NCI-H146 treated with DMSO at 0.1 percent for 48 hours (cell line): ENCODE measurements around the gene B3GAT2.
"Not testable (repeated sequence)": the region's sequence is repeated elsewhere in the genome, so short reads cannot be mapped to it uniquely, and the experiment has no call there.

Source experiments
- DNase-seq: peaks from one replicate; lab custom pipeline; 2025; ENCODE audit not compliant: unreplicated experiment; lab: John Stamatoyannopoulos, UW

B3GAT2 gene

GRCh38 chr6:70956451-70957283 lies at the start of gene B3GAT2:
Gene B3GAT2 (minus strand): TSS chr6:70957060. CDS start chr6:70956429, 631 bp downstream.
- DNase-seq: no peak

- DNase-seq: no peak
These were observed 41.3 kb upstream of the B3GAT2 start for GRCh38 chr6:70998148-70998547.

- no peak for DNase-seq
These were observed 40.5 kb upstream of the B3GAT2 start for GRCh38 chr6:70997379-70997778.

GRCh38 chr6:70996106-70996505 lies 39.2 kb upstream of the B3GAT2 start:
- DNase-seq: no peak

GRCh38 chr6:70995411-70995810 lies 38.6 kb upstream of the B3GAT2 start:
- DNase-seq: no peak

- DNase-seq: no peak
These were observed 34.4 kb upstream of the B3GAT2 start for GRCh38 chr6:70991253-70991652.

GRCh38 chr6:70985156-70985555 lies 28.3 kb upstream of the B3GAT2 start:
- no peak for DNase-seq

GRCh38 chr6:70982747-70983146 lies 25.9 kb upstream of the B3GAT2 start:
- DNase-seq: no peak

GRCh38 chr6:70980727-70981126 lies 23.9 kb upstream of the B3GAT2 start:
- DNase-seq: no peak

GRCh38 chr6:70973604-70974003 lies 16.7 kb upstream of the B3GAT2 start:
- DNase-seq: no peak

GRCh38 chr6:70967049-70967448 lies 10.2 kb upstream of the B3GAT2 start:
- DNase-seq: no peak

GRCh38 chr6:70957284-70957617 lies 391 bp upstream of the B3GAT2 start:
- DNase-seq: no peak

GRCh38 chr6:70956191-70956450 lies 739 bp downstream of the B3GAT2 start:
- no peak for DNase-seq

- DNase-seq: peak; percentile 66
These were observed 1.2 kb downstream of the B3GAT2 start for GRCh38 chr6:70955441-70956190.

- no peak for DNase-seq
These were observed 2.1 kb downstream of the B3GAT2 start for GRCh38 chr6:70954750-70955149.

- no peak for DNase-seq
These were observed 2.7 kb downstream of the B3GAT2 start for GRCh38 chr6:70954176-70954575.

GRCh38 chr6:70952608-70953165 lies 4.2 kb downstream of the B3GAT2 start:
- no peak for DNase-seq

- not testable (repeated sequence) for DNase-seq
These were observed 12.5 kb downstream of the B3GAT2 start for GRCh38 chr6:70944321-70944720.

GRCh38 chr6:70933853-70934252 lies 23.0 kb downstream of the B3GAT2 start:
- no peak for DNase-seq

GRCh38 chr6:70905742-70906141 lies 51.1 kb downstream of the B3GAT2 start:
- DNase-seq: no peak

GRCh38 chr6:70903665-70904452 lies 53.0 kb downstream of the B3GAT2 start:
- no peak for DNase-seq

- DNase-seq: no peak
These were observed 55.5 kb downstream of the B3GAT2 start for GRCh38 chr6:70901324-70901723.
